DOHH2 (cell line): ENCODE data around the gene SAA1.

Source experiments
- EZH2phosphoT487 ChIP-seq: fragments of 200-600 bp; sonication (generic); IDR thresholded peaks from 2 replicates; pipeline ENCODE4 v1.6.1; 2017; ENCODE audit warnings: borderline replicate concordance, mild to moderate bottlenecking, antibody characterized with exemption, low read length, moderate library complexity, mixed read lengths
- TF ChIP-seq, protein P1 (sequence below): fragments of 200-600 bp; sonication (generic); IDR thresholded peaks from one replicate; pipeline ENCODE4 v1.5.1; 2014; ENCODE audit warnings: antibody characterized with exemption, mild to moderate bottlenecking, low read depth, low read length; ENCODE audit not compliant: poor library complexity, severe bottlenecking

DNA sequence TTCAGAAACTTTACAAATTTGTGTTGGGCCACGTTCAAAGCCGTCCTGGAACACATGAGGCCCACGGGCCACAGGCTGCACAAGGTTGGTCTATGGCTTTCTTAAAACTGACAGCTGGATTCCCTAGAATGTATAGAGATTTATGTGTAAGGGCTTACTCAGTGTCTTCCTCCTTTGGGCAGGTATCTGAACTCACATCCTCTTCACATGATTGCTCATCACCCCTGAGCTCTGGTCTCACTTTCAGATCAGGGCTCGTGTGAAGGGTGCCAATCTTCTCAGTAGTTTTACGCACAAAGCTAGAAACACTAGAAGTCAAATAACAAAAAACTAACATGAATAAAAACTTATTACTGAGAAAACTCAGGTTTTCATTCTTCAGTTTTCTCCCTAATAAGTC is 28.8 kb downstream of the SAA1 start:
- TF ChIP-seq, protein P1, sequence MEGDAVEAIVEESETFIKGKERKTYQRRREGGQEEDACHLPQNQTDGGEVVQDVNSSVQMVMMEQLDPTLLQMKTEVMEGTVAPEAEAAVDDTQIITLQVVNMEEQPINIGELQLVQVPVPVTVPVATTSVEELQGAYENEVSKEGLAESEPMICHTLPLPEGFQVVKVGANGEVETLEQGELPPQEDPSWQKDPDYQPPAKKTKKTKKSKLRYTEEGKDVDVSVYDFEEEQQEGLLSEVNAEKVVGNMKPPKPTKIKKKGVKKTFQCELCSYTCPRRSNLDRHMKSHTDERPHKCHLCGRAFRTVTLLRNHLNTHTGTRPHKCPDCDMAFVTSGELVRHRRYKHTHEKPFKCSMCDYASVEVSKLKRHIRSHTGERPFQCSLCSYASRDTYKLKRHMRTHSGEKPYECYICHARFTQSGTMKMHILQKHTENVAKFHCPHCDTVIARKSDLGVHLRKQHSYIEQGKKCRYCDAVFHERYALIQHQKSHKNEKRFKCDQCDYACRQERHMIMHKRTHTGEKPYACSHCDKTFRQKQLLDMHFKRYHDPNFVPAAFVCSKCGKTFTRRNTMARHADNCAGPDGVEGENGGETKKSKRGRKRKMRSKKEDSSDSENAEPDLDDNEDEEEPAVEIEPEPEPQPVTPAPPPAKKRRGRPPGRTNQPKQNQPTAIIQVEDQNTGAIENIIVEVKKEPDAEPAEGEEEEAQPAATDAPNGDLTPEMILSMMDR: no peak
- no peak for TF ChIP-seq EZH2phosphoT487
